NCI-H82 treated with DMSO at 0.1 percent for 48 hours (cell line): Measurements from ENCODE around the gene ZNF286A.
"Not testable (repeated sequence)": the region's sequence is repeated elsewhere in the genome, so short reads cannot be mapped to it uniquely, and the experiment has no call there.

Experiments used
- DNase-seq: peaks from one replicate; lab custom pipeline; 2025; ENCODE audit not compliant: unreplicated experiment; lab: John Stamatoyannopoulos, UW

Gene ZNF286A

GRCh38 chr17:15699413-15699924, at the start of gene ZNF286A:
TSS of gene ZNF286A (plus strand) at chr17:15699752. CDS start at chr17:15700330, 578 bp downstream.
- DNase-seq: peak; percentile 90

GRCh38 chr17:15649861-15650421, 49.6 kb upstream of the ZNF286A start:
- DNase-seq: no peak

GRCh38 chr17:15650741-15651582, 48.6 kb upstream of the ZNF286A start:
- no peak for DNase-seq

GRCh38 chr17:15651583-15652110, 47.9 kb upstream of the ZNF286A start:
- peak; percentile 41 for DNase-seq

- no peak for DNase-seq
Measured at GRCh38 chr17:15652960-15653359, 46.6 kb upstream of the ZNF286A start.

- DNase-seq: not testable (repeated sequence)
Measured at GRCh38 chr17:15654401-15654800, 45.2 kb upstream of the ZNF286A start.

- no peak for DNase-seq
Measured at GRCh38 chr17:15654886-15655561, 44.5 kb upstream of the ZNF286A start.

GRCh38 chr17:15657868-15658267, 41.7 kb upstream of the ZNF286A start:
- DNase-seq: no peak

GRCh38 chr17:15658296-15658695, 41.3 kb upstream of the ZNF286A start:
- DNase-seq: no peak

- DNase-seq: no peak
Measured at GRCh38 chr17:15659236-15659635, 40.3 kb upstream of the ZNF286A start.

GRCh38 chr17:15659663-15660062, 39.9 kb upstream of the ZNF286A start:
- DNase-seq: no peak

- DNase-seq: no peak
Measured at GRCh38 chr17:15660077-15660476, 39.5 kb upstream of the ZNF286A start.

- DNase-seq: no peak
Measured at GRCh38 chr17:15662681-15663080, 36.9 kb upstream of the ZNF286A start.

- no peak for DNase-seq
Measured at GRCh38 chr17:15663176-15663575, 36.4 kb upstream of the ZNF286A start.

- DNase-seq: no peak
Measured at GRCh38 chr17:15663691-15664090, 35.9 kb upstream of the ZNF286A start.

- DNase-seq: not testable (repeated sequence)
Measured at GRCh38 chr17:15669526-15669925, 30.0 kb upstream of the ZNF286A start.

GRCh38 chr17:15674640-15675039, 24.9 kb upstream of the ZNF286A start:
- not testable (repeated sequence) for DNase-seq

- not testable (repeated sequence) for DNase-seq
Measured at GRCh38 chr17:15675991-15676390, 23.6 kb upstream of the ZNF286A start.

- not testable (repeated sequence) for DNase-seq
Measured at GRCh38 chr17:15683135-15683534, 16.4 kb upstream of the ZNF286A start.

GRCh38 chr17:15683824-15684478, 15.6 kb upstream of the ZNF286A start, which contains the start of gene TRIM16:
TSS of gene TRIM16 (minus strand) at chr17:15684311. CDS start at chr17:15651609, 32,702 bp downstream.
- DNase-seq: peak; percentile 43

GRCh38 chr17:15687494-15687893, 12.1 kb upstream of the ZNF286A start:
- not testable (repeated sequence) for DNase-seq
